Chondrocyte (in vitro differentiated cells): ENCODE measurements around the gene C4BPB. TPM values are rescaled to one million over a fixed set of nuclear protein-coding genes. Genes with fewer than 3 reads are reported as not detected.

Source experiments
- DNase-seq: peaks from one replicate; pipeline ENCODE4 v3.0.0; 2021; ENCODE audit warnings: mixed read lengths, low spot score
- H3K27ac Mint-ChIP-seq: one replicate; pipeline ENCODE4 v1.8.0; 2021; ENCODE audit warnings: mild to moderate bottlenecking, moderate library complexity, mixed read lengths; ENCODE audit not compliant: unreplicated experiment
- H3K27me3 Mint-ChIP-seq: 2 replicates; pipeline ENCODE4 v1.8.0; 2021; ENCODE audit warnings: low read depth, mixed read lengths
- H3K36me3 Mint-ChIP-seq: 2 replicates; pipeline ENCODE4 v1.8.0; 2021; ENCODE audit warnings: low read depth, mixed read lengths
- H3K4me1 Mint-ChIP-seq: 2 replicates; pipeline ENCODE4 v1.8.0; 2021; ENCODE audit warnings: low read depth, mild to moderate bottlenecking, mixed read lengths
- H3K4me3 Mint-ChIP-seq: one replicate; pipeline ENCODE4 v1.8.0; 2021; ENCODE audit warnings: mild to moderate bottlenecking, moderate library complexity, mixed read lengths; ENCODE audit not compliant: unreplicated experiment
- H3K9me3 Mint-ChIP-seq: 2 replicates; pipeline ENCODE4 v1.8.0; 2021; ENCODE audit warnings: low read depth, mixed read lengths
- CTCF ChIP-seq: fragments of 200-600 bp; sonication (generic); IDR thresholded peaks from 2 replicates; pipeline ENCODE4 v1.5.0; 2021; ENCODE audit warnings: antibody characterized with exemption, mild to moderate bottlenecking, moderate library complexity
- total RNA-seq: library from RNA; stranded (reverse); gene quantifications from 3 replicates; pipeline ENCODE4 v1.2.1, GENCODE V29; 2021

C4BPB gene
- total RNA-seq, 1 donor from 2014 or later = not detected

- H3K4me3 Mint-ChIP-seq = no peak overlapping the region
- H3K9me3 Mint-ChIP-seq = no peaks in the 10 kb centered on the region
- H3K27ac Mint-ChIP-seq = no peak overlapping the region
- TF ChIP-seq CTCF = no peak
- H3K36me3 Mint-ChIP-seq = no peaks in the 10 kb centered on the region
- peaks cover 42% of the 10 kb centered on the region for H3K27me3 Mint-ChIP-seq
- DNase-seq = no peak
- H3K4me1 Mint-ChIP-seq = no peaks in the 10 kb centered on the region
These were observed 14.0 kb downstream of the C4BPB start for GRCh38 chr1:207102659-207103058.

- Mint-ChIP-seq H3K9me3 (no peaks in the 10 kb centered on the region), H3K27me3 (peaks cover 46% of the 10 kb centered on the region), H3K4me1 (no peaks in the 10 kb centered on the region), H3K27ac (no peak within 1 kb of the TSS), H3K4me3 (no peak within 1 kb of the TSS), H3K36me3 (no peaks in the 10 kb centered on the region)
- DNase-seq = no peak
- no peak for TF ChIP-seq CTCF
These were observed 15.3 kb downstream of the C4BPB start, which contains the start of gene C4BPA for GRCh38 chr1:207103892-207104373. Gene C4BPA, plus strand, starts transcription at chr1:207104233. Its CDS starts 8,793 bp downstream, at chr1:207113026.

GRCh38 chr1:207109004-207109403 is 20.3 kb downstream of the C4BPB start:
- TF ChIP-seq CTCF = no peak
- Mint-ChIP-seq H3K36me3 (no peaks in the 10 kb centered on the region), H3K4me1 (no peaks in the 10 kb centered on the region), H3K27ac (no peak overlapping the region), H3K4me3 (no peak overlapping the region), H3K27me3 (peaks cover 34% of the 10 kb centered on the region), H3K9me3 (no peaks in the 10 kb centered on the region)
- no peak for DNase-seq

GRCh38 chr1:207112616-207113296 is 24.1 kb downstream of the C4BPB start:
- H3K36me3 Mint-ChIP-seq = no peaks in the 10 kb centered on the region

GRCh38 chr1:207115269-207115668 is 26.6 kb downstream of the C4BPB start:
- Mint-ChIP-seq H3K4me3 (no peak overlapping the region), H3K36me3 (no peaks in the 10 kb centered on the region), H3K9me3 (no peaks in the 10 kb centered on the region), H3K27me3 (peaks cover 16% of the 10 kb centered on the region), H3K4me1 (no peaks in the 10 kb centered on the region), H3K27ac (no peak overlapping the region)
- TF ChIP-seq CTCF = no peak
- DNase-seq = no peak

More at GRCh38 chr1:207112616-207113296, 24.1 kb downstream of the C4BPB start:
- Mint-ChIP-seq H3K4me1 (no peaks in the 10 kb centered on the region), H3K4me3 (no peak overlapping the region), H3K9me3 (no peaks in the 10 kb centered on the region), H3K27ac (no peak overlapping the region), H3K27me3 (peaks cover 23% of the 10 kb centered on the region)
- DNase-seq = no peak
- TF ChIP-seq CTCF = no peak
